IMR-90 (cell line): Measurements from ENCODE around the gene C11orf58. TPM values are rescaled to one million over a fixed set of nuclear protein-coding genes. Genes with fewer than 3 reads are reported as not detected.

Experiments
- ATAC-seq: fragments of 200-7000 bp; cut with Tn5 transposase; 2 replicates; pipeline ENCODE4 v1.9.1; 2020; ENCODE audit warnings: low read depth, mild to moderate bottlenecking, moderate library complexity
- BruUV-seq: library from RNA; stranded (reverse); fragments of 400-500 nt; replicated peaks from 2 replicates; lab custom pipeline; 2021; lab: Mats Ljungman, UMichigan
- CTCF ChIA-PET: fragments of 300-600 bp; formaldehyde crosslinking; extraction: SDS; loops from one replicate; lab custom pipeline; 2021; ENCODE audit warnings: antibody characterized with exemption; lab: Yijun Ruan, JAX
- POLR2A ChIA-PET: fragments of 300-600 bp; sonication (Branson Sonifier 250); formaldehyde crosslinking; loops from one replicate; lab custom pipeline; 2022; ENCODE audit warnings: antibody characterized with exemption; ENCODE audit not compliant: unreplicated experiment; lab: Charles Lee
- DNase-seq: peaks from one replicate; pipeline ENCODE4 v3.0.0; 2013
- H2AFZ ChIP-seq: replicated peaks from 2 replicates; pipeline ENCODE3; 2013; ENCODE audit warnings: low read length, mild to moderate bottlenecking; ENCODE audit not compliant: poor library complexity
- H2AK5ac ChIP-seq: 2 replicates; pipeline ENCODE4 v1.6.1; 2013; ENCODE audit warnings: low read depth, low read length, inconsistent platforms
- H2AK9ac ChIP-seq: replicated peaks from 2 replicates; pipeline ENCODE3; 2013; ENCODE audit warnings: mild to moderate bottlenecking, low read depth, low read length, moderate library complexity; ENCODE audit not compliant: poor library complexity
- H2BK120ac ChIP-seq: 2 replicates; pipeline ENCODE4 v1.6.1; 2013; ENCODE audit warnings: low read depth, low read length, inconsistent platforms
- H2BK15ac ChIP-seq: 3 replicates; pipeline ENCODE4 v1.6.1; 2013; ENCODE audit warnings: low read depth, low read length, inconsistent platforms
- H2BK20ac ChIP-seq: 2 replicates; pipeline ENCODE4 v1.6.1; 2013; ENCODE audit warnings: low read depth, mild to moderate bottlenecking, inconsistent platforms, low read length, moderate library complexity
- H2BK5ac ChIP-seq: 2 replicates; pipeline ENCODE4 v1.6.1; 2013; ENCODE audit warnings: mild to moderate bottlenecking, low read depth, low read length, inconsistent platforms; ENCODE audit not compliant: poor library complexity, severe bottlenecking
- H3K14ac ChIP-seq: replicated peaks from 2 replicates; pipeline ENCODE4 v1.6.1; 2013; ENCODE audit warnings: low read depth, low read length, inconsistent platforms
- H3K18ac ChIP-seq: 2 replicates; pipeline ENCODE4 v1.6.1; 2013; ENCODE audit warnings: low read depth, low read length, control low read depth
- H3K23ac ChIP-seq: 2 replicates; pipeline ENCODE4 v1.6.1; 2013; ENCODE audit warnings: low read depth, low read length, inconsistent platforms
- H3K27ac ChIP-seq: 2 replicates; pipeline ENCODE4 v1.5.1; 2013; ENCODE audit warnings: mild to moderate bottlenecking, control low read depth, low read length; ENCODE audit not compliant: insufficient read depth
- H3K27me3 ChIP-seq: 2 replicates; pipeline ENCODE4 v1.6.1; 2013; ENCODE audit warnings: low read length; ENCODE audit not compliant: control insufficient read depth, insufficient read depth
- H3K36me3 ChIP-seq: 2 replicates; pipeline ENCODE4 v1.6.1; 2013; ENCODE audit warnings: low read length, mixed read lengths; ENCODE audit not compliant: control insufficient read depth, insufficient read depth
- H3K4ac ChIP-seq: 2 replicates; pipeline ENCODE4 v1.6.1; 2013; ENCODE audit warnings: low read depth, low read length, inconsistent platforms
- H3K4me1 ChIP-seq: 2 replicates; pipeline ENCODE4 v1.6.1; 2013; ENCODE audit warnings: low read length, mixed read lengths; ENCODE audit not compliant: control insufficient read depth, insufficient read depth
- H3K4me2 ChIP-seq: 2 replicates; pipeline ENCODE4 v1.6.1; 2013; ENCODE audit warnings: low read depth, mild to moderate bottlenecking, control low read depth, low read length, moderate library complexity
- H3K4me3 ChIP-seq: 2 replicates; pipeline ENCODE4 v1.5.1; 2013; ENCODE audit warnings: low read depth, mild to moderate bottlenecking, control low read depth, low read length, moderate library complexity; ENCODE audit not compliant: insufficient read depth
- H3K56ac ChIP-seq: 2 replicates; pipeline ENCODE4 v1.6.1; 2013; ENCODE audit warnings: low read length, inconsistent platforms; ENCODE audit not compliant: insufficient read depth; ENCODE audit errors: extremely low read depth
- H3K79me1 ChIP-seq, 2 experiments: 2 replicates each; pipeline ENCODE4 v1.6.1; 2013; ENCODE audit warnings: low read length in 2 of 2, inconsistent platforms in 1 of 2, low read depth in 1 of 2
- H3K9ac ChIP-seq: 2 replicates; pipeline ENCODE4 v1.6.1; 2013; ENCODE audit warnings: low read depth, low read length, control low read depth
- H3K9me1 ChIP-seq: 2 replicates; pipeline ENCODE4 v1.6.1; 2013; ENCODE audit warnings: low read length, inconsistent platforms; ENCODE audit not compliant: insufficient read depth
- H3K9me3 ChIP-seq: 2 replicates; pipeline ENCODE4 v1.6.1; 2013; ENCODE audit warnings: low read length; ENCODE audit not compliant: control insufficient read depth, insufficient read depth
- H4K20me1 ChIP-seq: 2 replicates; pipeline ENCODE4 v1.6.1; 2013; ENCODE audit warnings: low read length, inconsistent platforms; ENCODE audit not compliant: insufficient read depth
- H4K5ac ChIP-seq: 2 replicates; pipeline ENCODE4 v1.6.1; 2013; ENCODE audit warnings: mild to moderate bottlenecking, low read depth, low read length, control low read depth
- H4K8ac ChIP-seq, 2 experiments: 2 replicates each; pipeline ENCODE4 v1.6.1; 2013; ENCODE audit warnings: low read depth in 2 of 2, low read length in 2 of 2, control low read depth in 1 of 2, inconsistent platforms in 1 of 2
- H4K91ac ChIP-seq: 2 replicates; pipeline ENCODE4 v1.6.1; 2013; ENCODE audit warnings: low read depth, low read length, inconsistent platforms; ENCODE audit not compliant: insufficient read depth
- BHLHE40 ChIP-seq: fragments of 150-350 bp; IDR thresholded peaks from 2 replicates; pipeline ENCODE4 v1.6.1; 2016; ENCODE audit warnings: mild to moderate bottlenecking, low read depth, low read length
- CEBPB ChIP-seq: IDR thresholded peaks from 2 replicates; pipeline ENCODE4 v1.6.1; 2012; ENCODE audit warnings: low read depth, low read length, improper control_type of control experiment
- CHD1 ChIP-seq: IDR thresholded peaks from 2 replicates; pipeline ENCODE4 v1.6.1; 2012; ENCODE audit warnings: low read depth, low read length, improper control_type of control experiment
- CTCF ChIP-seq: conservative IDR thresholded peaks from 2 replicates; pipeline ENCODE4 v1.5.1; 2012; ENCODE audit warnings: mild to moderate bottlenecking, low read depth, low read length, improper control_type of control experiment
- ELK1 ChIP-seq: fragments of 150-350 bp; IDR thresholded peaks from 2 replicates; pipeline ENCODE4 v1.6.1; 2016; ENCODE audit warnings: low read depth, mild to moderate bottlenecking, low read length, moderate library complexity, borderline replicate concordance
- FOS ChIP-seq: fragments of 150-350 bp; IDR thresholded peaks from 2 replicates; pipeline ENCODE4 v1.6.1; 2016; ENCODE audit warnings: low read depth, low read length
- MAFK ChIP-seq: IDR thresholded peaks from 2 replicates; pipeline ENCODE4 v1.6.1; 2012; ENCODE audit warnings: low read depth, low read length, improper control_type of control experiment
- MAZ ChIP-seq: IDR thresholded peaks from 2 replicates; pipeline ENCODE4 v1.6.1; 2012; ENCODE audit warnings: low read depth, mild to moderate bottlenecking, low read length, improper control_type of control experiment, moderate library complexity, borderline replicate concordance
- NFE2L2 ChIP-seq: fragments of 150-350 bp; IDR thresholded peaks from 2 replicates; pipeline ENCODE4 v1.6.1; 2016; ENCODE audit warnings: low read depth, mild to moderate bottlenecking, low read length
- POLR2A ChIP-seq: IDR thresholded peaks from 2 replicates; pipeline ENCODE4 v1.6.1; 2012; ENCODE audit warnings: mild to moderate bottlenecking, low read depth, low read length
- RAD21 ChIP-seq: IDR thresholded peaks from 2 replicates; pipeline ENCODE4 v1.6.1; 2012; ENCODE audit warnings: low read length, improper control_type of control experiment
- RCOR1 ChIP-seq: IDR thresholded peaks from 2 replicates; pipeline ENCODE4 v1.6.1; 2012; ENCODE audit warnings: mild to moderate bottlenecking, low read length, improper control_type of control experiment; ENCODE audit not compliant: insufficient replicate concordance
- RFX5 ChIP-seq: IDR thresholded peaks from 2 replicates; pipeline ENCODE4 v1.8.0; 2012; ENCODE audit warnings: low read depth, mild to moderate bottlenecking, low read length, moderate library complexity
- SMC3 ChIP-seq: fragments of 150-350 bp; IDR thresholded peaks from 2 replicates; pipeline ENCODE4 v1.6.1; 2016; ENCODE audit warnings: low read depth, mild to moderate bottlenecking, antibody characterized with exemption, low read length, moderate library complexity
- USF2 ChIP-seq: fragments of 150-350 bp; IDR thresholded peaks from 2 replicates; pipeline ENCODE4 v1.6.1; 2017; ENCODE audit warnings: mild to moderate bottlenecking, antibody characterized with exemption, low read length, low read depth
- WGBS, 2 experiments: methylation state at CpG; one replicate each; pipeline versions ENCODE4 v1.1.5 to v1.1.7; 2013; ENCODE audit warnings: missing lambda C conversion rate in 2 of 2; ENCODE audit not compliant: insufficient read length in 1 of 2; ENCODE audit errors: extremely low coverage in 2 of 2; 5-methylcytosine and 5-hydroxymethylcytosine counted together
- dilution Hi-C: fragments of 300-500 bp; cut with HindIII; formaldehyde crosslinking; loops from one replicate; pipeline ENCODE4 v1.14.3; 2018; ENCODE audit warnings: low sequenced_read_pairs; ENCODE audit not compliant: unreplicated experiment
- in situ Hi-C: fragments of 300-500 bp; cut with MboI; formaldehyde crosslinking; loops from 3 replicates; pipeline ENCODE4 v1.14.3; 2019; ENCODE audit warnings: low sequenced_read_pairs, inconsistent platforms, mixed read lengths
- intact Hi-C: fragments of 100-400 bp; cut with micrococcal nuclease; formaldehyde crosslinking; loops from 2 replicates; pipeline ENCODE4 v1.10.0; 2022
- polyA plus RNA-seq, 3 experiments: library from polyadenylated mRNA; depleted of rRNA; stranded (reverse); fragments of >200 nt; gene quantifications; 2 replicates each; pipeline ENCODE4 v1.2.3, GENCODE V29; 2012; ENCODE audit warnings: low replicate concordance in 1 of 3
- total RNA-seq: library from RNA; depleted of rRNA; stranded (reverse); fragments of >200 nt; gene quantifications from 2 replicates; pipeline ENCODE4 v1.2.3, GENCODE V29; 2012

The C11orf58 gene
- total and polyA plus RNA-seq, 2 of the 4 experiments (the other 2 are of a cell fraction) = 53.8 to 67.8 TPM

- Histone ChIP-seq H4K8ac (no peak overlapping the region), H2BK120ac (no peak overlapping the region), H2AK9ac (no peak overlapping the region), H3K4me1 (0 out of 2 replicates have a peak, but pooled peaks cover 2% of the 10 kb centered on the region), H3K4me3 (no peak overlapping the region), H2BK20ac (no peak overlapping the region), H2AFZ (no peak overlapping the region), H3K14ac (no peak overlapping the region), H3K27ac (no peak overlapping the region), H3K23ac (no peak overlapping the region), H3K56ac (no peak overlapping the region), H2AK5ac (no peak overlapping the region), H4K5ac (no peak overlapping the region), H3K36me3 (peaks cover 22% of the 10 kb centered on the region), H3K9ac (no peak overlapping the region), H3K4me2 (no peak overlapping the region), H3K79me1 (peaks cover 23 to 25% of the 10 kb centered on the region in 2 experiments), H2BK5ac (no peak overlapping the region), H3K27me3 (no peaks in the 10 kb centered on the region), H4K20me1 (peaks cover 28% of the 10 kb centered on the region; the same call in 1 of the 2 replicates), H4K91ac (no peak overlapping the region), H2BK15ac (no peak overlapping the region), H3K9me3 (no peaks in the 10 kb centered on the region), H3K9me1 (peaks cover 3% of the 10 kb centered on the region; the same call in 1 of the 2 replicates), H3K4ac (no peak overlapping the region), H3K18ac (no peak overlapping the region)
- BruUV-seq = no TSS peak
- ChIA-PET CTCF (no interaction called here), POLR2A (no interaction called here)
- dilution Hi-C loops = no loop called here
- no CpG with 5 or more reads among the region's 4 CpGs for WGBS, 2 experiments
- no peak for TF ChIP-seq CTCF
- TF ChIP-seq POLR2A = no peak
- TF ChIP-seq RFX5 = no peak
- no peak for TF ChIP-seq RCOR1
- no peak for TF ChIP-seq CEBPB
- no peak for TF ChIP-seq RAD21
- no peak for TF ChIP-seq MAZ
- no peak for TF ChIP-seq SMC3
- no peak for TF ChIP-seq CHD1
- no peak for TF ChIP-seq BHLHE40
- no peak for TF ChIP-seq ELK1
- no peak for TF ChIP-seq MAFK
- no peak for TF ChIP-seq USF2
- TF ChIP-seq FOS = no peak
- TF ChIP-seq NFE2L2 = no peak
- in situ Hi-C loops = no loop called here
- intact Hi-C loops = no loop called here
- no peak for ATAC-seq
- DNase-seq = no peak
Measured at GRCh38 chr11:16743478-16743877, 5.0 kb downstream of the C11orf58 start.
